Activated T-helper 2 cell treated with anti-CD3 and anti-CD28 coated beads, Interferon-gamma antibody, Interleukin-2, Interleukin-4, amounts not matched to agents 10 μg/mL and 5 μg/mL and 100 μg/mL, durations not matched to agents 14 hours and 24 hours and 36 hours (primary cell): Measurements from ENCODE around the gene LOXHD1. TPM values are rescaled to one million over a fixed set of nuclear protein-coding genes. Genes with fewer than 3 reads are reported as not detected.

Experiments
- DNase-seq: peaks from one replicate; pipeline ENCODE4 v3.0.0; 2021; ENCODE audit warnings: low spot score
- H3K27ac Mint-ChIP-seq: one replicate; pipeline ENCODE4 v1.8.0; 2021; ENCODE audit warnings: mixed read lengths
- H3K27me3 Mint-ChIP-seq: one replicate; pipeline ENCODE4 v1.8.0; 2021; ENCODE audit warnings: low read depth, mixed read lengths
- H3K36me3 Mint-ChIP-seq: one replicate; pipeline ENCODE4 v1.8.0; 2021; ENCODE audit warnings: low read depth, mixed read lengths
- H3K4me1 Mint-ChIP-seq: one replicate; pipeline ENCODE4 v1.8.0; 2021; ENCODE audit warnings: low read depth, mixed read lengths
- H3K4me3 Mint-ChIP-seq: one replicate; pipeline ENCODE4 v1.8.0; 2021; ENCODE audit warnings: low read depth, mild to moderate bottlenecking, moderate library complexity, mixed read lengths
- H3K9me3 Mint-ChIP-seq: one replicate; pipeline ENCODE4 v1.8.0; 2021; ENCODE audit warnings: mixed read lengths
- intact Hi-C: fragments of 100-400 bp; cut with micrococcal nuclease; formaldehyde crosslinking; loops from one replicate; pipeline ENCODE4 v1.15.1; 2023
- total RNA-seq: library from RNA; stranded (reverse); gene quantifications from 2 replicates; pipeline ENCODE4 v1.2.3, GENCODE V29; 2022

Gene LOXHD1, protein sequence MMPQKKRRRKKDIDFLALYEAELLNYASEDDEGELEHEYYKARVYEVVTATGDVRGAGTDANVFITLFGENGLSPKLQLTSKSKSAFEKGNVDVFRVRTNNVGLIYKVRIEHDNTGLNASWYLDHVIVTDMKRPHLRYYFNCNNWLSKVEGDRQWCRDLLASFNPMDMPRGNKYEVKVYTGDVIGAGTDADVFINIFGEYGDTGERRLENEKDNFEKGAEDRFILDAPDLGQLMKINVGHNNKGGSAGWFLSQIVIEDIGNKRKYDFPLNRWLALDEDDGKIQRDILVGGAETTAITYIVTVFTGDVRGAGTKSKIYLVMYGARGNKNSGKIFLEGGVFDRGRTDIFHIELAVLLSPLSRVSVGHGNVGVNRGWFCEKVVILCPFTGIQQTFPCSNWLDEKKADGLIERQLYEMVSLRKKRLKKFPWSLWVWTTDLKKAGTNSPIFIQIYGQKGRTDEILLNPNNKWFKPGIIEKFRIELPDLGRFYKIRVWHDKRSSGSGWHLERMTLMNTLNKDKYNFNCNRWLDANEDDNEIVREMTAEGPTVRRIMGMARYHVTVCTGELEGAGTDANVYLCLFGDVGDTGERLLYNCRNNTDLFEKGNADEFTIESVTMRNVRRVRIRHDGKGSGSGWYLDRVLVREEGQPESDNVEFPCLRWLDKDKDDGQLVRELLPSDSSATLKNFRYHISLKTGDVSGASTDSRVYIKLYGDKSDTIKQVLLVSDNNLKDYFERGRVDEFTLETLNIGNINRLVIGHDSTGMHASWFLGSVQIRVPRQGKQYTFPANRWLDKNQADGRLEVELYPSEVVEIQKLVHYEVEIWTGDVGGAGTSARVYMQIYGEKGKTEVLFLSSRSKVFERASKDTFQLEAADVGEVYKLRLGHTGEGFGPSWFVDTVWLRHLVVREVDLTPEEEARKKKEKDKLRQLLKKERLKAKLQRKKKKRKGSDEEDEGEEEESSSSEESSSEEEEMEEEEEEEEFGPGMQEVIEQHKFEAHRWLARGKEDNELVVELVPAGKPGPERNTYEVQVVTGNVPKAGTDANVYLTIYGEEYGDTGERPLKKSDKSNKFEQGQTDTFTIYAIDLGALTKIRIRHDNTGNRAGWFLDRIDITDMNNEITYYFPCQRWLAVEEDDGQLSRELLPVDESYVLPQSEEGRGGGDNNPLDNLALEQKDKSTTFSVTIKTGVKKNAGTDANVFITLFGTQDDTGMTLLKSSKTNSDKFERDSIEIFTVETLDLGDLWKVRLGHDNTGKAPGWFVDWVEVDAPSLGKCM (N-terminal part only)
- not detected in 2 replicates for total RNA-seq

DNA sequence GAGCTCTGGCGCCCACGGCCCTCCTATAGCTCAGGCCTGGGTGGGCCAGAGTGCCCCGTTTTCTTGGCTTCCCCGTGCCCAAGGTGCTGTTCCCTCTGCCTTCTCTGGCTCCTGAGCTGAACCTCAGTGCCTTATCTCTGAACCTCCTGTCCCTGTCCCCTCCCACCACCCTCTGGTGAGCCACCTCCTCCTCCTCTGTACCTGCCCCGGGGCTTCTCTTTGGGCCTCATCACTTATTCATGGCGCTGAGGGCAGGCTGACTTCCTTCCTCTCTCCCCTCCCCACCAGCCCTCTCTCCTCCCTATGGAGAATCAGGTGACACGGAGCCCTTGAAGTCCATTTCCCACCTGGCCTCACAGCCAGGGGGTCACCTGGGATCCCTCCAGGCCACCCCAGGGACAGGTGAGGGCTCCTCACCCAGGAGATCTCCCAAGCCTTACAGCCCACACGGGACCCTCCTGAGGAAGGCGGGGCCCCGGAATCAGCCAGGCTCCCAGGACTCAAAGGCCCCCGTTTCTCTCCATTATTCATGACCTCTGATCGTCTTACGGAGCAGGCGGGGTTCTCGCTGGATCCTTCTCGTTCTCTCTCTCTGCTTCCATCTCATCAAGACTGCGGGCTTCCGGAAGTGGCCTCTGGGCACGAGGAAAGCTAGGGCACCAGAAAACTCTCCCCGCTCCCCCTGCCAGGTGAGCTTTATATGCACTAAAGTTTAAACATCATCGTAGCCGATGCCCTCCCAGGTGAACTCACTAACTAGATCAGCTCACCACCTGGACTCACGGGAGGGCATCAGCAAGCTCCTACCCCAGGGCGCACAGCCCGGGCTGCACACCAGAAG, at the start of gene LOXHD1:
LOXHD1 (minus strand) TSS at position 106 of the 841 bp plus-strand sequence. CDS start 187 bp downstream, outside the sequence.
- no peak within 1 kb of the TSS for H3K4me3 Mint-ChIP-seq
- H3K27me3 Mint-ChIP-seq = peaks cover 5% of the 10 kb centered on the region
- H3K36me3 Mint-ChIP-seq = no peaks in the 10 kb centered on the region
- H3K27ac Mint-ChIP-seq = no peak within 1 kb of the TSS
- DNase-seq = no peak
- H3K4me1 Mint-ChIP-seq = no peaks in the 10 kb centered on the region
- intact Hi-C loops = no loop called here
- H3K9me3 Mint-ChIP-seq = no peaks in the 10 kb centered on the region

DNA sequence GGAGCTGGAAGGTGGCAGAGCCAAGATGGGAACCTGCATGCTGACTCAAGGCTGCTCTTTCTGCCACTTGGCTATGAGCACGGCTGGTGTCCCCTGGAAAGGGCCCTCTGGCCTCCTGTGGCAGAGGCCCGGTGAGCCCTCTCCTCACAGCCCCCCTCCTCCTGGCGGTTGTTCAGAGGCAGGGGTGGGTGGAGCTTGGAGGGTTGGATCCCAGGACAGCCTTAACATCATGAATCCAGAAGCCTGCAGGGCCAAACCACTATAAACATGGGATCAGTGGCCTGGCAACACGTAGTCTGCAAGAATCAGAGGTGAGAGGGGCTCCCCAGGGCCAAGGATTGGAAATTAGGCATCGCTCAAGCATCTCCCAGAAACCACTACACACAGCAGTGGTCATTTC, 48.5 kb upstream of the LOXHD1 start:
- H3K9me3 Mint-ChIP-seq = no peaks in the 10 kb centered on the region
- H3K4me3 Mint-ChIP-seq = no peak overlapping the region
- no peaks in the 10 kb centered on the region for H3K36me3 Mint-ChIP-seq
- peaks cover 6% of the 10 kb centered on the region for H3K27me3 Mint-ChIP-seq
- H3K27ac Mint-ChIP-seq = no peak overlapping the region
- intact Hi-C loops = no loop called here
- H3K4me1 Mint-ChIP-seq = no peaks in the 10 kb centered on the region
- no peak for DNase-seq

DNA sequence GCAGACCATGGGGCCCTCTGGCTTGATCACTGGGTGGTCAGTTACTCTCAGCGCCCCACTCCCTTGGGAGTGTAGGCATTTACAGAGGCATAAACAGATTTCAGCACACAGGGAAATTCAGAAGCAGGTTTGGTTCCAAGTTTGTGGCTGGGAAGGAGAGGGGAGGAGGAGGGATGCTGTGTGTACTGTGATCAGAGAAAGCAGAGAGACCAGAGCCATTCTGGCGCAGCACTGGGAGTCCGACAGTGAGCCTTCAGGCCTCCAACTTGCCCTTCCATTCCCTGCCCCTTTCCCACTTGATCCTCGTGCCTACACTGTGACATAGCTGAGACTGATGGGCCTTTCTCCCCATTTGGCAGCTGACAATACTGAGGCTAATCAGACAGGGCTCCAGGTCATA, 47.8 kb upstream of the LOXHD1 start:
- intact Hi-C loops = no loop called here
- Mint-ChIP-seq H3K27me3 (peaks cover 6% of the 10 kb centered on the region), H3K36me3 (no peaks in the 10 kb centered on the region), H3K9me3 (no peaks in the 10 kb centered on the region), H3K27ac (no peak overlapping the region), H3K4me1 (no peaks in the 10 kb centered on the region), H3K4me3 (no peak overlapping the region)
- no peak for DNase-seq

DNA sequence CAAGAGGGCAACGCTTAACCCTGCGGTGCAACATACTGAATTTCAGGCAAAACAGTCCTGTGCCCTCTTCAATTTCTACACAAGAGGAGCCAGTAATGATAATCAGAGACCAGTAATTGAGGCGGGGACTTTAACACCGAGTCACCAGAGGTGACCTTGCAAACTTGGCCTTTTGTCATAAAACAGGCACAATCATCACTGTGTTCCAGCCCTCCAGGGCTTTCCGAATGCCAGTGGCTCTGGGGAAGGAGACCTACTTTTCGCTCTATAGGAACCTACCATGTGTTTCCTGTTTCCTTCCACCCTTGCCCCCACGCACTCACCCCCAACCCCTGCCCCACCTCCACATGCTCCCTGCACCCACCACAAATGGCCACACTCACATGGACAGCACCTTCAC, 47.2 kb upstream of the LOXHD1 start:
- H3K4me1 Mint-ChIP-seq = no peaks in the 10 kb centered on the region
- H3K4me3 Mint-ChIP-seq = no peak overlapping the region
- DNase-seq = no peak
- no peaks in the 10 kb centered on the region for H3K36me3 Mint-ChIP-seq
- no peak overlapping the region for H3K27ac Mint-ChIP-seq
- intact Hi-C loops = no loop called here
- H3K27me3 Mint-ChIP-seq = peaks cover 4% of the 10 kb centered on the region
- no peaks in the 10 kb centered on the region for H3K9me3 Mint-ChIP-seq

DNA sequence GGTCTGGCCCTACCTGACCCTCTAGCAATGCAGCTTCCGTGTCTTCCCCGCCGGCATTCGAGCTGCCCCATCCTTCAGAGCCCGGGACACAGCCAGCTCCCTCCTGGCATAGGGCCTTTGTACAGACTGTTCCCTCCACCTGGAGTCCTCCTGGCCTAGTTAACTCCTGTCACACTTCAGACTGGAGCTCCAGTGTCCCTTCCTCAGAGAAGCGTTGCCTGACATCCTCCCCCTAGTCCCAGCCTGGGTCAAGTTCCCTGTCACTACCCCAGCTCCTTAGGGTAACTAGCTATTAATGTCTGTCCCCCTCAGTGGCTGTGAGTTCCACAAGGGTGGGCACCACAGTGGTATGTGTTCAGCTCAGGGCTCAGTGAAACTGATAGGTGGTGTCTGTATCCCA, 45.5 kb upstream of the LOXHD1 start:
- intact Hi-C loops = no loop called here
- H3K27ac Mint-ChIP-seq = no peak overlapping the region

DNA sequence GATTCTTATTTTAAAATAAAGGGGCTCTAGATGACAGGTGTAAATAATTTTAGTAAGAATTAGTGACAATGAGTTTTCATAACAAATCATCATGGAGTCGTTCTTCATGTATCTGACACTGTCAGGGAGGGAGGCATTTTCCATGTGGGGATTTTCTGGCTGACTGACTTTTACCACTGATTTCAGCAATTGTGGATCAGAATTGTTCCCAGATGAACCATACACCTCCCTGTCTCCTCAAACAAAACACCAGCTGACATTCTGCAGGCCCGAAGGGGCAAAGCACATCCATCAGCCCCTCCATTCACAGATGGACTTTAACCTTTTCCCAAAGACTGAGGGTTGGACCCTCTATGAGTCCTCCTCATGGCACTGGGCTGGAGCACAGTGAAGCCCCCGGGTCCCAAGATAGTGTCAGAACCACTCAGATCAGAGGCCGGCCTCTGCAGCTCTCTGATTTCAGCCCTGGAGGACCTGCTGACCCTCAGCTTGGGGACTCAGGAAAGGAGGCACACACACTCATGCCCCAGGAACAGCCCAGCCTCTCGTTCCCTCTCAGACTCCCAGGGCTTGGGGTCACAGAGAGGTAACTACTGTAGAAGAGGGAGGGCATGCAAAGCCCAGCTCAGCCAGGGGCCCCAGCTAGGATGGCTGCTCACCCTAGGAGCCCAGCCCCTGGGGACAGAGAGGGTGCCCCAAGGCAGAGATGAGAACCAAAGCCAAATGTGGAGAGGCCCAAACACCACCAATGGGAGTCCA, 43.2 kb upstream of the LOXHD1 start:
- Mint-ChIP-seq H3K4me1 (no peaks in the 10 kb centered on the region), H3K27me3 (peaks cover 8% of the 10 kb centered on the region), H3K4me3 (no peak overlapping the region), H3K9me3 (peaks cover 6% of the 10 kb centered on the region), H3K27ac (no peak overlapping the region), H3K36me3 (no peaks in the 10 kb centered on the region)
- intact Hi-C loops = no loop called here
- no peak for DNase-seq

More for the DNA sequence above, 45.5 kb upstream of the LOXHD1 start:
- Mint-ChIP-seq H3K4me3 (no peak overlapping the region), H3K27me3 (peaks cover 10% of the 10 kb centered on the region), H3K4me1 (no peaks in the 10 kb centered on the region), H3K9me3 (peaks cover 6% of the 10 kb centered on the region), H3K36me3 (no peaks in the 10 kb centered on the region)
- DNase-seq = no peak

DNA sequence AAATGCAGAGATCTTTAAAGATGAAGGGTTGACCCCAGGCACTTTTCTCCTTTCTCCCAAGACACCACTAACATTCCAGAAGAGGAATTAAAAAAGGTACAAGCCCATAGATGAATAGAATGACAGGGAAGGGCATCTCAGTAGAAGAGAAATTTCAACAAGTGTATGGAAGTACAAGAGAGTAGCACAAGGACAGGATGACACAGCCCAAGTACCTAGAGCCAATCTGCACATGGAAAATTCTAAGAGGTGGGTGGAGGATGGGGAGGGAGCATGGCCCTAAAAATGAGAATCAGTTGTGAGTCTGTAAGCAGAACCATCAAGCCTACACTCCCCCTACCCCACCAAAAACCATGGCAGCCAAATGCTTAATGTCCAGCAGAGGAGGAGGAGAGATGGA, 39.7 kb upstream of the LOXHD1 start:
- no peak for DNase-seq
- no peak overlapping the region for H3K27ac Mint-ChIP-seq
- H3K9me3 Mint-ChIP-seq = peaks cover 6% of the 10 kb centered on the region
- H3K4me3 Mint-ChIP-seq = no peak overlapping the region
- H3K4me1 Mint-ChIP-seq = no peaks in the 10 kb centered on the region
- no peaks in the 10 kb centered on the region for H3K36me3 Mint-ChIP-seq
- intact Hi-C loops = no loop called here
- peaks cover 8% of the 10 kb centered on the region for H3K27me3 Mint-ChIP-seq

DNA sequence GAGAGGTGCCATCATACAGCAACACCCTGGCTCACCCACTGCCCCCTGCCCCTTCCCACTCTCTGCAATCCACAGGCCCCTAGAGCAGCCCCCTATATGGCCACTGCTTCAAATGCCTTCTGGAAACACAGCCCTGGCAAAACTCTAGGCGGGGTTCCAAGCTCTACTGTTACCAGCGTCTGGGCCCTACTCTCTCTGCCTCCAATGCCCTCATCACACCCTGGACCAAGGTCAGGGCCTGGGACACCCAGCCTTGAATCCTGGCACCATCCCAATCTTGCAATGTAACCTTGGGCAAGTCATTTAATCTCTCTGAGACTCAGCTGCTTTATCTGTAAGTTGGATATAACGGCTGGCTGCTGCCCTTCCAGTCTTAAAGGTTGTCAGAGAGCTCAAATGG, 39.2 kb upstream of the LOXHD1 start:
- intact Hi-C loops = no loop called here
- no peaks in the 10 kb centered on the region for H3K4me1 Mint-ChIP-seq
- no peak for DNase-seq
- no peak overlapping the region for H3K4me3 Mint-ChIP-seq
- peaks cover 8% of the 10 kb centered on the region for H3K27me3 Mint-ChIP-seq
- H3K36me3 Mint-ChIP-seq = no peaks in the 10 kb centered on the region
- no peak overlapping the region for H3K27ac Mint-ChIP-seq
- H3K9me3 Mint-ChIP-seq = peaks cover 6% of the 10 kb centered on the region

DNA sequence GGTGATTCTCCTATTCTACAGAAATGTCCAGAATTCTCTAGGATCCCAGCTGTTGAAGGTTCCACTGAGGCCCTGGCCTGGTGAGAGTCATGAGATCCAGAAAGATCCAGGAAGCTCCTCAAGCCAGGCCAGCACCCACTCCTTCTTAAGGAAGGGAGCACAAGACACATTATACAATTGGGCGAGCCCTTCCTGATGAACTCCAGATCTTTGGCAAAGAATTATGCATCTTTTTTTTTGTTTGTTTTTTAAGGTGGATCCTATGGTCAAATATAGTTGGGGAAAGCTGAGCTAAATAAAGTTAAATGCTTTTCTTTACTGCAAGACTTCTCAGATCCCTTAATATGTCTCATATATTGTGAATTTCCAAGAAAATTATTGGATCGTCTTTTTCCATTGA, 37.0 kb upstream of the LOXHD1 start:
- H3K4me3 Mint-ChIP-seq = no peak overlapping the region
- no peak for DNase-seq
- H3K27me3 Mint-ChIP-seq = peaks cover 8% of the 10 kb centered on the region
- intact Hi-C loops = no loop called here
- H3K27ac Mint-ChIP-seq = no peak overlapping the region
- H3K9me3 Mint-ChIP-seq = peaks cover 6% of the 10 kb centered on the region
- no peaks in the 10 kb centered on the region for H3K36me3 Mint-ChIP-seq
- no peaks in the 10 kb centered on the region for H3K4me1 Mint-ChIP-seq

DNA sequence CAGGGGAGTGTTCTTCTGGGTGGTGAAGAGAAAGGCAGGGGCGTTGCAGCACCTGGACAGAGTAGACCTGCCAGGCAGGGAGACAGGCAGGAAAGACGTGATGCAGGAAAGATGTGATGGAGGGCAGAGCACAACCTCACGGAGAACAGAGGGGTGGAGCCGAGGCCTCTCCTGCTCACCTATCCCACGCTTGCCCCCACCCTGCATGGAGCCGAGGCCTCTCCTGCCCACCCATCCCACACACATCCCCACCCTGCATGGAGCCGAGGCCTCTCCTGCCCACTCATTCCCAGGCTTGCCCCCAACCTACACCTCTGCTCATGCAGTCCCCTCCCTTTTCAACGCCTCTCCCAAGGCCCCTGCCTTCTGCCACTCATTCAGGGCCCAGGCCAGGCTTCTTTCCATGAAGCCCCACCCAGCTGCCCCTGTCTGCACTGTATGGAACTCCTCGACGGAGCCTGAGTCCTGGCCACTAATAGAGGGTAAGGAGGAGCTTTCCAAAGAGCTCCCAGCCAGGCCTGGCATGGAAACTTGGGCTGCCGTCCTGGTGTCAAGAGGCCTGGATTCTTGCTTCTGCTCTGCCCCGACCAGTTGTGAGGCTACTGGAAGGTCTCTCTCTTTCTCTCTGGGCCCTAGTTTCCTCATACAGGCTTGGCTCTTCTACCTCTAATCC, 32.0 kb upstream of the LOXHD1 start:
- Mint-ChIP-seq H3K27ac (no peak overlapping the region), H3K9me3 (no peaks in the 10 kb centered on the region), H3K36me3 (no peaks in the 10 kb centered on the region), H3K4me3 (no peak overlapping the region), H3K4me1 (no peaks in the 10 kb centered on the region), H3K27me3 (no peaks in the 10 kb centered on the region)
- intact Hi-C loops = no loop called here
- no peak for DNase-seq

DNA sequence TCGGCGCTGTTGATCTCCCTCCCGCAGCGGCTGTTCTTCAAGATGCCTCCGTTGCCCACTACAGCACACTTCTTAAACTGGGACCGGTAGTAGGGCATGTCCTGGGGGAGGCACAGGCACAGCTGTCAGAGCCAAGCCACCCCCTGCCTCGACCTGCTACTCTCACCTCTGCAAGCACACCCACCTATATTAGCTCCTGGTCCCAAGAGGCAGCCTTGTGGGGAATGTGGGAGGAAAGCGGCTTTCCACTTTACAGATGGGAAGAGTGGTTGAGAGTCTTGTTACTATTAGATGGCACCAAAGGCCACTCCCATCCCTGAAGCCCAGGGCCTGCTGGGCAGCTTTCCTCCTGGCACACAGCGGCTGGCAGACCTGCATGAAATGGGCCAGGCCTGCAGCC, 29.2 kb upstream of the LOXHD1 start:
- H3K27ac Mint-ChIP-seq = no peak overlapping the region
- DNase-seq = no peak
- H3K36me3 Mint-ChIP-seq = no peaks in the 10 kb centered on the region
- intact Hi-C loops = no loop called here
- H3K4me1 Mint-ChIP-seq = no peaks in the 10 kb centered on the region
- no peak overlapping the region for H3K4me3 Mint-ChIP-seq
- H3K27me3 Mint-ChIP-seq = no peaks in the 10 kb centered on the region
- H3K9me3 Mint-ChIP-seq = no peaks in the 10 kb centered on the region
